ENCODE data around the gene NUDT22.

The NUDT22 gene

GRCh38 chr11:64241241-64241490, 15.1 kb downstream of the NUDT22 start:
- Histone ChIP-seq H3K36me3 (ENCODE audit: control insufficient read depth in 1 of 2, insufficient read depth in 2 of 2, low read length in 2 of 2) (peaks cover 42 to 47% of the 10 kb centered on the region in 2 experiments), H3K79me1 (ENCODE audit: low read length) (peaks cover 33% of the 10 kb centered on the region), H2AFZ (ENCODE audit: insufficient read depth, low read length, poor library complexity) (peak overlapping the region; percentile 87), H3K4me1 (ENCODE audit: control insufficient read depth in 1 of 2, insufficient read depth in 2 of 2, low read length in 2 of 2) (peaks cover 28 to 37% of the 10 kb centered on the region in 2 experiments), H3K27me3 (ENCODE audit: insufficient read depth, low read length) (no peaks in the 10 kb centered on the region), H3K79me2 (ENCODE audit: control insufficient read depth, insufficient read depth, low read length, poor library complexity) (peaks cover 27% of the 10 kb centered on the region), H3K14ac (ENCODE audit: low read length) (peak overlapping the region; percentile 98), H2BK120ac (ENCODE audit: insufficient read depth, low read length, poor library complexity) (peak overlapping the region; percentile 98), H3K4me2 (ENCODE audit: low read length) (peak overlapping the region; percentile 68), H3K9me3 (ENCODE audit: insufficient read depth, low read depth, low read length) (peaks cover 2% of the 10 kb centered on the region), H3K4ac (ENCODE audit: low read depth, low read length) (peak overlapping the region; percentile 97), H4K91ac (ENCODE audit: low read depth, low read length) (peak overlapping the region; percentile 99), H4K8ac (ENCODE audit: low read depth, low read length) (peak overlapping the region; percentile 99), H2BK5ac (ENCODE audit: low read depth, low read length, poor library complexity) (peak overlapping the region; percentile 98), H3K18ac (ENCODE audit: low read length) (peak overlapping the region; percentile 87), H4K12ac (ENCODE audit: low read depth, low read length) (peak overlapping the region; percentile 95), H2AK5ac (ENCODE audit: low read length) (peak overlapping the region; percentile 69), H3K27ac (ENCODE audit: low read depth, low read length) (peak overlapping the region; percentile 95), H3K9ac (ENCODE audit: low read length) (peak overlapping the region; percentile 68), H3K23ac (ENCODE audit: low read length) (no peak overlapping the region), H3K4me3 (ENCODE audit: low read depth, low read length) (peak overlapping the region; percentile 76), H2BK12ac (ENCODE audit: low read length) (no peak overlapping the region)
- peak; percentile 99 to 100 for DNase-seq
- no CpG with 5 or more reads among the region's 24 CpGs for WGBS (ENCODE audit: extremely low coverage, insufficient coverage, insufficient read length)

GRCh38 chr11:64241491-64242374, 15.7 kb downstream of the NUDT22 start:
- Histone ChIP-seq H3K79me1 (ENCODE audit: low read length) (peaks cover 35% of the 10 kb centered on the region), H4K12ac (ENCODE audit: low read depth, low read length) (peak overlapping the region; percentile 93), H2BK12ac (ENCODE audit: low read length) (no peak overlapping the region), H3K4me2 (ENCODE audit: low read length) (peak overlapping the region; percentile 94), H4K8ac (ENCODE audit: low read depth, low read length) (peak overlapping the region; percentile 93), H3K4ac (ENCODE audit: low read depth, low read length) (peak overlapping the region; percentile 93), H2BK120ac (ENCODE audit: insufficient read depth, low read length, poor library complexity) (peak overlapping the region; percentile 79), H3K9ac (ENCODE audit: low read length) (peak overlapping the region; percentile 84), H3K23ac (ENCODE audit: low read length) (no peak overlapping the region), H3K14ac (ENCODE audit: low read length) (peak overlapping the region; percentile 92), H3K18ac (ENCODE audit: low read length) (peak overlapping the region; percentile 96), H2BK5ac (ENCODE audit: low read depth, low read length, poor library complexity) (peak overlapping the region; percentile 94), H3K27ac (ENCODE audit: low read depth, low read length) (peak overlapping the region; percentile 95), H2AFZ (ENCODE audit: insufficient read depth, low read length, poor library complexity) (peak overlapping the region; percentile 87), H4K91ac (ENCODE audit: low read depth, low read length) (peak overlapping the region; percentile 99), H3K4me1 (ENCODE audit: control insufficient read depth in 1 of 2, insufficient read depth in 2 of 2, low read length in 2 of 2) (peaks cover 28 to 37% of the 10 kb centered on the region in 2 experiments), H2AK5ac (ENCODE audit: low read length) (peak overlapping the region; percentile 80), H3K36me3 (ENCODE audit: control insufficient read depth in 1 of 2, insufficient read depth in 2 of 2, low read length in 2 of 2) (peaks cover 41 to 47% of the 10 kb centered on the region in 2 experiments), H3K9me3 (ENCODE audit: insufficient read depth, low read depth, low read length) (peaks cover 2% of the 10 kb centered on the region), H3K27me3 (ENCODE audit: insufficient read depth, low read length) (no peaks in the 10 kb centered on the region), H3K4me3 (ENCODE audit: low read depth, low read length) (peak overlapping the region; percentile 71), H3K79me2 (ENCODE audit: control insufficient read depth, insufficient read depth, low read length, poor library complexity) (peaks cover 29% of the 10 kb centered on the region)
- peak in 1 of 2 donors; percentile 41 for DNase-seq
- no CpG with 5 or more reads among the region's 63 CpGs for WGBS (ENCODE audit: extremely low coverage, insufficient coverage, insufficient read length)

GRCh38 chr11:64243236-64243854, 17.3 kb downstream of the NUDT22 start:
- peak overlapping the region; percentile 22 for H4K8ac ChIP-seq (ENCODE audit: low read depth, low read length)
- peak overlapping the region; percentile 18 for H2AK5ac ChIP-seq (ENCODE audit: low read length)
- no peak overlapping the region for H2BK120ac ChIP-seq (ENCODE audit: insufficient read depth, low read length, poor library complexity)
- peaks cover 4% of the 10 kb centered on the region for H3K9me3 ChIP-seq (ENCODE audit: insufficient read depth, low read depth, low read length)
- H3K14ac ChIP-seq (ENCODE audit: low read length): no peak overlapping the region
- H4K12ac ChIP-seq (ENCODE audit: low read depth, low read length): no peak overlapping the region
- H3K27me3 ChIP-seq (ENCODE audit: insufficient read depth, low read length): no peaks in the 10 kb centered on the region
- H2BK5ac ChIP-seq (ENCODE audit: low read depth, low read length, poor library complexity): no peak overlapping the region
- H3K18ac ChIP-seq (ENCODE audit: low read length): no peak overlapping the region
- no peak for DNase-seq
- H3K79me2 ChIP-seq (ENCODE audit: control insufficient read depth, insufficient read depth, low read length, poor library complexity): peaks cover 32% of the 10 kb centered on the region
- peak overlapping the region; percentile 17 for H2AFZ ChIP-seq (ENCODE audit: insufficient read depth, low read length, poor library complexity)
- H2BK12ac ChIP-seq (ENCODE audit: low read length): no peak overlapping the region
- H3K4ac ChIP-seq (ENCODE audit: low read depth, low read length): no peak overlapping the region
- peak overlapping the region; percentile 22 for H3K27ac ChIP-seq (ENCODE audit: low read depth, low read length)
- no peak overlapping the region for H3K23ac ChIP-seq (ENCODE audit: low read length)
- H3K9ac ChIP-seq (ENCODE audit: low read length): no peak overlapping the region
- WGBS (ENCODE audit: extremely low coverage, insufficient coverage, insufficient read length): no CpG with 5 or more reads among the region's 8 CpGs
- no peak overlapping the region for H4K91ac ChIP-seq (ENCODE audit: low read depth, low read length)
- H3K36me3 ChIP-seq (ENCODE audit: control insufficient read depth in 1 of 2, insufficient read depth in 2 of 2, low read length in 2 of 2): peaks cover 28 to 34% of the 10 kb centered on the region in 2 experiments
- no peak overlapping the region for H3K4me2 ChIP-seq (ENCODE audit: low read length)
- peaks cover 44% of the 10 kb centered on the region for H3K79me1 ChIP-seq (ENCODE audit: low read length)
- peaks cover 28 to 42% of the 10 kb centered on the region in 2 experiments for H3K4me1 ChIP-seq (ENCODE audit: control insufficient read depth in 1 of 2, insufficient read depth in 2 of 2, low read length in 2 of 2)
- H3K4me3 ChIP-seq (ENCODE audit: low read depth, low read length): no peak overlapping the region

GRCh38 chr11:64244107-64244506, 18.0 kb downstream of the NUDT22 start:
- Histone ChIP-seq H2AK5ac (ENCODE audit: low read length) (no peak overlapping the region), H4K91ac (ENCODE audit: low read depth, low read length) (no peak overlapping the region), H4K8ac (ENCODE audit: low read depth, low read length) (no peak overlapping the region), H2BK120ac (ENCODE audit: insufficient read depth, low read length, poor library complexity) (no peak overlapping the region), H3K4me2 (ENCODE audit: low read length) (no peak overlapping the region), H2AFZ (ENCODE audit: insufficient read depth, low read length, poor library complexity) (no peak overlapping the region), H3K27me3 (ENCODE audit: insufficient read depth, low read length) (no peaks in the 10 kb centered on the region), H3K4me1 (ENCODE audit: control insufficient read depth in 1 of 2, insufficient read depth in 2 of 2, low read length in 2 of 2) (peaks cover 28 to 42% of the 10 kb centered on the region in 2 experiments), H4K12ac (ENCODE audit: low read depth, low read length) (no peak overlapping the region), H3K9me3 (ENCODE audit: insufficient read depth, low read depth, low read length) (peaks cover 4% of the 10 kb centered on the region), H3K27ac (ENCODE audit: low read depth, low read length) (no peak overlapping the region), H3K18ac (ENCODE audit: low read length) (peak overlapping the region; percentile 29), H3K4me3 (ENCODE audit: low read depth, low read length) (no peak overlapping the region), H3K14ac (ENCODE audit: low read length) (no peak overlapping the region), H3K9ac (ENCODE audit: low read length) (no peak overlapping the region), H3K4ac (ENCODE audit: low read depth, low read length) (peak overlapping the region; percentile 23), H3K36me3 (ENCODE audit: control insufficient read depth in 1 of 2, insufficient read depth in 2 of 2, low read length in 2 of 2) (peaks cover 20 to 27% of the 10 kb centered on the region in 2 experiments), H3K79me1 (ENCODE audit: low read length) (peaks cover 44% of the 10 kb centered on the region), H2BK5ac (ENCODE audit: low read depth, low read length, poor library complexity) (no peak overlapping the region), H3K79me2 (ENCODE audit: control insufficient read depth, insufficient read depth, low read length, poor library complexity) (peaks cover 32% of the 10 kb centered on the region), H2BK12ac (ENCODE audit: low read length) (no peak overlapping the region), H3K23ac (ENCODE audit: low read length) (no peak overlapping the region)
- no peak for DNase-seq
- WGBS (ENCODE audit: extremely low coverage, insufficient coverage, insufficient read length): no CpG with 5 or more reads among the region's 5 CpGs

Data from trophoblast cell (in vitro differentiated cells and primary cell).